CD14-positive monocyte (primary cell): ENCODE results near the gene SLC35F5. TPM values are rescaled to one million over a fixed set of nuclear protein-coding genes. Genes with fewer than 3 reads are reported as not detected.
"Not testable (repeated sequence)": the region's sequence is repeated elsewhere in the genome, so short reads cannot be mapped to it uniquely, and the experiment has no call there.

Source experiments
- DNase-seq, 3 donors: peaks; one replicate each; pipeline ENCODE4 v3.0.0-alpha.2; 2011 to 2022
- H2AFZ ChIP-seq: 2 replicates; pipeline ENCODE4 v1.6.0; 2012; ENCODE audit warnings: mild to moderate bottlenecking, low read depth, low read length, inconsistent platforms; ENCODE audit not compliant: insufficient read depth, poor library complexity, severe bottlenecking
- H3K27ac ChIP-seq, 2 donors: 1 replicate in 1 of 2; 2 replicates in 1 of 2; pipeline ENCODE4 v1.5.1; 2012 to 2013; ENCODE audit warnings: low read length in 2 of 2, control low read depth in 1 of 2, inconsistent platforms in 1 of 2, low read depth in 1 of 2, mild to moderate bottlenecking in 1 of 2
- H3K27me3 ChIP-seq, 2 donors: one replicate each; pipeline versions ENCODE4 v1.6.0 to v1.6.1; 2011 to 2013; ENCODE audit warnings: low read length in 2 of 2; ENCODE audit not compliant: control insufficient read depth in 2 of 2, insufficient read depth in 2 of 2
- H3K36me3 ChIP-seq, 2 donors: replicated peaks in 1 of 2; 1 replicate in 1 of 2; 2 replicates in 1 of 2; pipeline versions ENCODE4 v1.5.1 to v1.6.1; 2012 to 2013; ENCODE audit warnings: low read length in 2 of 2, control low read depth in 1 of 2, inconsistent platforms in 1 of 2, mild to moderate bottlenecking in 1 of 2; ENCODE audit not compliant: insufficient read depth in 2 of 2, control insufficient read depth in 1 of 2
- H3K4me1 ChIP-seq, 2 donors: 1 replicate in 1 of 2; 2 replicates in 1 of 2; pipeline versions ENCODE4 v1.5.1 to v1.6.1; 2012 to 2013; ENCODE audit warnings: low read length in 2 of 2, control low read depth in 1 of 2, inconsistent platforms in 1 of 2, mild to moderate bottlenecking in 1 of 2, moderate library complexity in 1 of 2; ENCODE audit not compliant: insufficient read depth in 2 of 2, control insufficient read depth in 1 of 2
- H3K4me2 ChIP-seq: replicated peaks from 2 replicates; pipeline ENCODE3; 2012; ENCODE audit warnings: low read length, moderate library complexity, mild to moderate bottlenecking; ENCODE audit not compliant: poor library complexity, severe bottlenecking; ENCODE audit errors: extremely low read depth
- H3K4me3 ChIP-seq, 3 experiments: fragments of 200-600 bp in 1 of 3; sonication (generic) in 1 of 3; replicated peaks in 1 of 3; 1 replicate in 2 of 3; 2 replicates in 1 of 3; pipeline ENCODE4 v1.5.1; 2011 to 2013; ENCODE audit warnings: low read length in 3 of 3, mild to moderate bottlenecking in 3 of 3, control low read depth in 2 of 3, low read depth in 2 of 3, inconsistent platforms in 1 of 3, moderate library complexity in 1 of 3
- H3K79me2 ChIP-seq: 2 replicates; pipeline ENCODE4 v1.6.0; 2012; ENCODE audit warnings: mild to moderate bottlenecking, control low read depth, inconsistent platforms, low read length, moderate library complexity; ENCODE audit not compliant: insufficient read depth
- H3K9ac ChIP-seq: 2 replicates; pipeline ENCODE4 v1.6.0; 2017; ENCODE audit warnings: low read length, mild to moderate bottlenecking; ENCODE audit not compliant: insufficient read depth, poor library complexity, severe bottlenecking
- H3K9me3 ChIP-seq, 2 donors: replicated peaks in 1 of 2; 1 replicate in 1 of 2; 2 replicates in 1 of 2; pipeline versions ENCODE4 v1.5.1 to v1.6.1; 2012 to 2013; ENCODE audit warnings: low read length in 2 of 2, control low read depth in 1 of 2; ENCODE audit not compliant: control insufficient read depth in 1 of 2, insufficient read depth in 1 of 2
- H4K20me1 ChIP-seq: 2 replicates; pipeline ENCODE4 v1.6.0; 2012; ENCODE audit warnings: mild to moderate bottlenecking, low read length, control low read depth, moderate library complexity; ENCODE audit not compliant: insufficient read depth
- H3K27ac Mint-ChIP-seq, 7 donors: one replicate each; pipeline ENCODE4 v1.8.0; 2020; ENCODE audit warnings: mild to moderate bottlenecking in 7 of 7, mixed read lengths in 7 of 7, moderate library complexity in 6 of 7, inconsistent platforms in 2 of 7
- H3K27me3 Mint-ChIP-seq, 3 donors: one replicate each; pipeline ENCODE4 v1.8.0; 2021 to 2022; ENCODE audit warnings: low read depth in 3 of 3, mild to moderate bottlenecking in 3 of 3, mixed read lengths in 3 of 3, moderate library complexity in 3 of 3, inconsistent platforms in 1 of 3
- H3K36me3 Mint-ChIP-seq, 2 donors: one replicate each; pipeline ENCODE4 v1.8.0; 2020; ENCODE audit warnings: mixed read lengths in 2 of 2, inconsistent platforms in 1 of 2, mild to moderate bottlenecking in 1 of 2
- H3K4me1 Mint-ChIP-seq: one replicate; pipeline ENCODE4 v1.8.0; 2020; ENCODE audit warnings: mild to moderate bottlenecking, mixed read lengths
- H3K4me3 Mint-ChIP-seq, 2 donors: one replicate each; pipeline ENCODE4 v1.8.0; 2020; ENCODE audit warnings: mild to moderate bottlenecking in 2 of 2, mixed read lengths in 2 of 2, moderate library complexity in 1 of 2
- H3K9me3 Mint-ChIP-seq, 7 donors: one replicate each; pipeline ENCODE4 v1.8.0; 2020 to 2022; ENCODE audit warnings: mixed read lengths in 7 of 7, mild to moderate bottlenecking in 6 of 7, moderate library complexity in 6 of 7, inconsistent platforms in 2 of 7
- CTCF ChIP-seq: fragments of 200-600 bp; IDR thresholded peaks from one replicate; pipeline ENCODE4 v1.8.0; 2022; ENCODE audit warnings: antibody characterized with exemption, mild to moderate bottlenecking
- WGBS: methylation state at CpG from one replicate; pipeline ENCODE4 v1.1.5; 2013; ENCODE audit warnings: missing lambda C conversion rate; ENCODE audit not compliant: insufficient coverage; 5-methylcytosine and 5-hydroxymethylcytosine counted together
- intact Hi-C, 2 donors: fragments of 100-400 bp; cut with micrococcal nuclease; formaldehyde crosslinking; loops; one replicate each; pipeline versions ENCODE4 v1.15.0 to v1.15.1; 2023
- polyA plus RNA-seq, 3 donors: library from polyadenylated mRNA; depleted of rRNA in 1 of 3; unstranded in 2 of 3; stranded (reverse) in 1 of 3; fragments of 300-500 nt in 2 of 3; fragments of >200 nt in 1 of 3; fragmentation: Illumina TruSeq in 2 of 3; gene quantifications; 1 replicate in 2 of 3; 2 replicates in 1 of 3; pipeline ENCODE4 v1.2.3, GENCODE V29; 2012 to 2021

The SLC35F5 gene
- polyA plus RNA-seq, 3 donors, result 11.7 to 18.2 (median 13.6) TPM

- Mint-ChIP-seq H3K4me1 (no peaks in the 10 kb centered on the region), H3K27ac (no peak overlapping the region), H3K36me3 (peaks cover 11 to 16% of the 10 kb centered on the region in 2 donors), H3K27me3 (no peaks in the 10 kb centered on the region), H3K4me3 (no peak overlapping the region), H3K9me3 (peaks cover 0 to 3% (median 0%) of the 10 kb centered on the region in 7 donors)
- WGBS, result no CpG with 5 or more reads among the region's 1 CpG
- intact Hi-C loops, result no loop called here
- Histone ChIP-seq H3K4me3 (no peak overlapping the region), H4K20me1 (no peaks in the 10 kb centered on the region), H3K27me3 (no peaks in the 10 kb centered on the region), H3K27ac (no peak overlapping the region), H3K36me3 (peaks cover 10 to 25% of the 10 kb centered on the region in 2 donors), H3K9me3 (no peaks in the 10 kb centered on the region), H3K4me1 (no peaks in the 10 kb centered on the region), H3K9ac (no peak overlapping the region), H3K79me2 (no peaks in the 10 kb centered on the region), H3K4me2 (no peak overlapping the region), H2AFZ (no peak overlapping the region)
- TF ChIP-seq CTCF, result no peak
- DNase-seq, result no peak
Measured at GRCh38 chr2:113707106-113707505, 49.3 kb downstream of the SLC35F5 start.

- Histone ChIP-seq H3K9ac (no peak overlapping the region), H3K4me1 (no peaks in the 10 kb centered on the region), H4K20me1 (no peaks in the 10 kb centered on the region), H3K9me3 (no peaks in the 10 kb centered on the region), H2AFZ (no peak overlapping the region), H3K79me2 (no peaks in the 10 kb centered on the region), H3K4me2 (no peak overlapping the region), H3K27me3 (no peaks in the 10 kb centered on the region), H3K36me3 (peaks cover 10 to 21% of the 10 kb centered on the region in 2 donors), H3K27ac (no peak overlapping the region), H3K4me3 (no peak overlapping the region)
- DNase-seq, result no peak
- H3K9me3 Mint-ChIP-seq, result peaks cover 0 to 3% (median 0%) of the 10 kb centered on the region in 7 donors
- no peaks in the 10 kb centered on the region for H3K4me1 Mint-ChIP-seq
- intact Hi-C loops, result no loop called here
- no peak overlapping the region for H3K4me3 Mint-ChIP-seq
- no peak for TF ChIP-seq CTCF
- H3K27me3 Mint-ChIP-seq, result no peaks in the 10 kb centered on the region
- H3K36me3 Mint-ChIP-seq, result peaks cover 8 to 13% of the 10 kb centered on the region in 2 donors
- 90% methylated on average over 5 of the region's 7 CpGs for WGBS
- peak overlapping the region in 1 of 7 donors; percentile 10 for H3K27ac Mint-ChIP-seq
Measured at GRCh38 chr2:113705982-113706523, 50.4 kb downstream of the SLC35F5 start.

- H3K4me1 Mint-ChIP-seq, H3K4me2 ChIP-seq, H3K27me3 ChIP-seq, intact Hi-C loops, H2AFZ ChIP-seq, H3K4me3 Mint-ChIP-seq, H3K9me3 ChIP-seq, H3K4me1 ChIP-seq, H3K79me2 ChIP-seq, H4K20me1 ChIP-seq, H3K27ac ChIP-seq, DNase-seq, H3K9ac ChIP-seq, H3K4me3 ChIP-seq, H3K27ac Mint-ChIP-seq, H3K9me3 Mint-ChIP-seq, H3K27me3 Mint-ChIP-seq: not testable (repeated sequence)
- peaks cover 6 to 20% of the 10 kb centered on the region in 2 donors for H3K36me3 ChIP-seq
- peaks cover 8 to 13% of the 10 kb centered on the region in 2 donors for H3K36me3 Mint-ChIP-seq
- WGBS, result 96% methylated on average over 31 of the region's 54 CpGs
Measured at GRCh38 chr2:113704300-113704993, 52.0 kb downstream of the SLC35F5 start.
